Vagina (tissue), 2 donors: Measurements from ENCODE around the gene C2CD4A.

ENCODE experiments used
- CTCF ChIP-seq, 3 experiments: fragments of 450-650 bp in 2 of 3; fragments of 200-600 bp in 1 of 3; sonication (generic) in 1 of 3; IDR thresholded peaks; one replicate each; pipeline ENCODE4 v1.5.1; 2017 to 2019; ENCODE audit warnings: antibody characterized with exemption in 3 of 3, mild to moderate bottlenecking in 2 of 3, moderate library complexity in 2 of 3
- POLR2AphosphoS5 ChIP-seq, 2 donors: sonication (generic); formaldehyde crosslinking; IDR thresholded peaks; one replicate each; pipeline ENCODE4 v1.9.0; 2017; ENCODE audit warnings: antibody characterized with exemption in 2 of 2, mild to moderate bottlenecking in 2 of 2, low read depth in 1 of 2; ENCODE audit not compliant: insufficient read depth in 1 of 2

DNA sequence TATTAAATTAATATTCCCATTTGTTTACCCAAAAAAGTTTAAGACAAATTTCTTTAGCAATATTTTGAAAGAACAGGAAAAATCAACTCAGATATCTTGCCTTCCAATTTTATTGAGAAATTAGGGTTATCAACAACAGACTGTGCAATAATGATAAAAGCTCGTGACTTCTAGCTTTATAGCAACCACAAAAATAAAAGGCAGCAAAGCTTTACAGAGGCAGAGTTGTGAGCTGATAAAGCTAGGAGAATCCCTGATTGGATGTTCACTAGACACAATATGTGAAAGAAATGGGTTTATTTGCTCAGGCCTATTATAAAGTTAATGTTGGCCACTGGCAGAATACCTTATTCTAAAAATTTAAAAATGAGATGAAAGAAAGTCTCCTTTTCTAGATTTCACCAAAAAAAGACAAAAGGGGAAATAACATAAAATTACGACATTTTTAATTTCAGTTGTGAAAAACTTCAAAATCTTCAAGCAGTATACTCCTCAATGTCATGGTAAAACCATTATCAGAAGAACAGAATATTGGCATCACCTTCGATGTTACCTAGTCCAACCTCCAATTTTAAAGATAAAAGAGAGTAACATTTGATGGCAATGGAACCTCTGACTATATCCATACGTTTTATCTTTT is 9.3 kb upstream of the C2CD4A start:
- TF ChIP-seq CTCF (IDR thresholded peaks at IDR 0.05) = no peak
- TF ChIP-seq POLR2AphosphoS5 (IDR thresholded peaks at IDR 0.05; ENCODE audit: insufficient read depth in 1 of 2, low read depth in 1 of 2) = no peak
